GM19023 (cell line): ENCODE measurements around the gene PRXL2B.

Experiments used
- ATAC-seq: cut with Tn5 transposase; IDR thresholded peaks from one replicate; pipeline ENCODE4 v1.9.1; 2021; ENCODE audit warnings: mild to moderate bottlenecking, moderate library complexity; ENCODE audit not compliant: unreplicated experiment

PRXL2B gene

GRCh38 chr1:2596530-2597333 is 10.2 kb downstream of the PRXL2B start:
- no peak for ATAC-seq

- ATAC-seq: no peak
Observed at GRCh38 chr1:2597441-2598328, 11.1 kb downstream of the PRXL2B start.

GRCh38 chr1:2598329-2598931 is 11.9 kb downstream of the PRXL2B start:
- ATAC-seq: no peak

GRCh38 chr1:2601721-2602303 is 15.2 kb downstream of the PRXL2B start:
- no peak for ATAC-seq

- no peak for ATAC-seq
Observed at GRCh38 chr1:2602311-2602835, 15.8 kb downstream of the PRXL2B start.

GRCh38 chr1:2602866-2603520 is 16.4 kb downstream of the PRXL2B start:
- ATAC-seq: no peak

- no peak for ATAC-seq
Observed at GRCh38 chr1:2603521-2604155, 17.1 kb downstream of the PRXL2B start.

- ATAC-seq: no peak
Observed at GRCh38 chr1:2604156-2604843, 17.7 kb downstream of the PRXL2B start.

GRCh38 chr1:2604844-2605508 is 18.4 kb downstream of the PRXL2B start:
- ATAC-seq: no peak

- ATAC-seq: no peak
Observed at GRCh38 chr1:2605509-2606395, 19.2 kb downstream of the PRXL2B start.

GRCh38 chr1:2606396-2606880 is 19.9 kb downstream of the PRXL2B start:
- no peak for ATAC-seq

- no peak for ATAC-seq
Observed at GRCh38 chr1:2606881-2607621, 20.5 kb downstream of the PRXL2B start.

- no peak for ATAC-seq
Observed at GRCh38 chr1:2607641-2608091, 21.1 kb downstream of the PRXL2B start.

GRCh38 chr1:2609319-2610035 is 22.9 kb downstream of the PRXL2B start:
- no peak for ATAC-seq

- ATAC-seq: no peak
Observed at GRCh38 chr1:2610036-2610959, 23.7 kb downstream of the PRXL2B start.
